Suprapubic skin (tissue), 4 donors: Measurements from ENCODE around the gene CADM1.

ENCODE experiments used
- CTCF ChIP-seq, 2 donors: fragments of 200-600 bp in 1 of 2; fragments of 450-650 bp in 1 of 2; sonication (generic) in 1 of 2; IDR thresholded peaks; one replicate each; pipeline ENCODE4 v1.5.1; 2016 to 2019; ENCODE audit warnings: antibody characterized with exemption in 2 of 2, mild to moderate bottlenecking in 1 of 2, moderate library complexity in 1 of 2
- EP300 ChIP-seq: sonication (generic); formaldehyde crosslinking; IDR thresholded peaks from one replicate; pipeline ENCODE4 v1.6.1; 2017; ENCODE audit warnings: antibody characterized with exemption
- POLR2A ChIP-seq, 2 donors: fragments of 450-650 bp; IDR thresholded peaks; one replicate each; pipeline ENCODE4 v1.6.1; 2017; ENCODE audit warnings: antibody characterized with exemption in 2 of 2, mild to moderate bottlenecking in 2 of 2, moderate library complexity in 2 of 2
- POLR2AphosphoS5 ChIP-seq, 3 donors: sonication (generic); formaldehyde crosslinking; IDR thresholded peaks; one replicate each; pipeline ENCODE4 v1.6.1; 2017; ENCODE audit warnings: antibody characterized with exemption in 3 of 3

- TF ChIP-seq POLR2AphosphoS5 (IDR thresholded peaks at IDR 0.05) (no peak), CTCF (IDR thresholded peaks at IDR 0.05) (no peak), EP300 (no peak), POLR2A (IDR thresholded peaks at IDR 0.05) (no peak)
Observed at GRCh38 chr11:115184901-115185300, 319.3 kb downstream of the CADM1 start.
